Sigmoid colon (tissue), 7 donors: ENCODE results near the gene CD9. TPM values are rescaled to one million over a fixed set of nuclear protein-coding genes. Genes with fewer than 3 reads are reported as not detected.

Experiments
- DNase-seq: peaks from one replicate; pipeline ENCODE4 v3.0.0-alpha.2; 2019
- H3K27ac ChIP-seq, 4 donors: fragments of 200-600 bp; sonication (generic); one replicate each; pipeline ENCODE4 v1.5.1; 2016 to 2019; ENCODE audit warnings: mild to moderate bottlenecking in 1 of 4
- H3K27me3 ChIP-seq, 3 donors: fragments of 200-600 bp; sonication (generic); one replicate each; pipeline ENCODE4 v1.5.1; 2019; ENCODE audit warnings: mild to moderate bottlenecking in 1 of 3
- H3K36me3 ChIP-seq, 4 donors: fragments of 200-600 bp; sonication (generic); one replicate each; pipeline ENCODE4 v1.5.1; 2016 to 2019
- H3K4me1 ChIP-seq, 4 donors: fragments of 200-600 bp; sonication (generic); one replicate each; pipeline ENCODE4 v1.5.1; 2017 to 2019
- H3K4me3 ChIP-seq, 4 donors: fragments of 200-600 bp; sonication (generic); one replicate each; pipeline ENCODE4 v1.5.1; 2017 to 2019; ENCODE audit warnings: mild to moderate bottlenecking in 2 of 4, moderate library complexity in 1 of 4
- H3K9me3 ChIP-seq, 4 donors: fragments of 200-600 bp in 3 of 4; sonication (generic) in 3 of 4; one replicate each; pipeline versions ENCODE4 v1.5.1 to v1.6.1; 2013 to 2019
- CTCF ChIP-seq, 4 experiments: fragments of 450-650 bp in 3 of 4; fragments of 200-600 bp in 1 of 4; IDR thresholded peaks; one replicate each; pipeline ENCODE4 v1.5.1; 2016 to 2019; ENCODE audit warnings: antibody characterized with exemption in 4 of 4, mild to moderate bottlenecking in 3 of 4, moderate library complexity in 2 of 4
- EP300 ChIP-seq, 4 donors: sonication (generic); formaldehyde crosslinking; IDR thresholded peaks; one replicate each; pipeline ENCODE4 v1.6.1; 2017; ENCODE audit warnings: antibody characterized with exemption in 4 of 4
- POLR2A ChIP-seq, 2 donors: fragments of 450-650 bp; IDR thresholded peaks; one replicate each; pipeline ENCODE4 v1.6.1; 2016; ENCODE audit warnings: antibody characterized with exemption in 2 of 2, mild to moderate bottlenecking in 2 of 2, moderate library complexity in 2 of 2
- POLR2AphosphoS5 ChIP-seq, 4 donors: sonication (generic); formaldehyde crosslinking; IDR thresholded peaks; one replicate each; pipeline ENCODE4 v1.6.1; 2017; ENCODE audit warnings: antibody characterized with exemption in 4 of 4
- WGBS, 2 donors: extraction: QIAGEN DNeasy Blood & Tissue Kit; methylation state at CpG; one replicate each; pipeline ENCODE4 v1.1.7; 2013; 5-methylcytosine and 5-hydroxymethylcytosine counted together
- intact Hi-C: fragments of 100-400 bp; cut with DNase I; formaldehyde crosslinking; loops from one replicate; pipeline ENCODE4 v1.15.1; 2023
- polyA plus RNA-seq, 3 donors: library from polyadenylated mRNA; stranded (reverse); fragments of 200-250 nt; gene quantifications; one replicate each; pipeline ENCODE4 v1.2.3, GENCODE V29; 2013
- total RNA-seq, 4 donors: library from RNA; depleted of rRNA; stranded (reverse); fragments of >200 nt; gene quantifications; one replicate each; pipeline ENCODE4 v1.1.0, GENCODE V29; 2016
- donor health status: healthy with polysubstance abuse.
- donor health status: Bipolar disorder and iron deficiency.
- donor health status: healthy.

The CD9 gene
- total and polyA plus RNA-seq, 7 donors: 180 to 548 (median 335) TPM

- peaks cover 0 to 51% (median 40%) of the 10 kb centered on the region in 4 donors for H3K4me1 ChIP-seq
- 51 to 64% methylated on average over 1 of the region's 1 CpG for WGBS, 2 donors
- no peaks in the 10 kb centered on the region for H3K27me3 ChIP-seq
Observed at GRCh38 chr12:6181166-6181565, 19.0 kb upstream of the CD9 start.

GRCh38 chr12:6181583-6182278 is 18.5 kb upstream of the CD9 start:
- Histone ChIP-seq H3K27me3 (no peaks in the 10 kb centered on the region), H3K9me3 (no peaks in the 10 kb centered on the region), H3K4me3 (no peak overlapping the region), H3K27ac (peak overlapping the region; percentile 76 to 88 (median 80)), H3K4me1 (peaks cover 0 to 55% (median 41%) of the 10 kb centered on the region in 4 donors), H3K36me3 (no peaks in the 10 kb centered on the region)
- WGBS, 2 donors: 45 to 62% methylated on average over 17 of the region's 17 CpGs
- TF ChIP-seq POLR2A (IDR thresholded peaks at IDR 0.05) (no peak), POLR2AphosphoS5 (IDR thresholded peaks at IDR 0.05) (no peak), CTCF (IDR thresholded peaks at IDR 0.05) (no peak), EP300 (IDR thresholded peaks at IDR 0.05) (no peak)
- peak; percentile 59 for DNase-seq
- intact Hi-C loops: loop anchor here (5.0 kb wide), 3 partner anchors 99 to 194 kb away; no protein-coding TSS in a partner anchor

More at GRCh38 chr12:6181166-6181565, 19.0 kb upstream of the CD9 start:
- H3K9me3 ChIP-seq: no peaks in the 10 kb centered on the region
- H3K36me3 ChIP-seq: no peaks in the 10 kb centered on the region
- TF ChIP-seq POLR2AphosphoS5 (IDR thresholded peaks at IDR 0.05) (no peak), EP300 (IDR thresholded peaks at IDR 0.05) (no peak), CTCF (IDR thresholded peaks at IDR 0.05) (no peak), POLR2A (IDR thresholded peaks at IDR 0.05) (no peak)
- intact Hi-C loops: loop anchor here (5.0 kb wide), 3 partner anchors 99 to 194 kb away; no protein-coding TSS in a partner anchor
- peak overlapping the region; percentile 76 to 88 (median 80) for H3K27ac ChIP-seq
- H3K4me3 ChIP-seq: no peak overlapping the region
- DNase-seq: no peak

GRCh38 chr12:6182279-6182898 is 17.8 kb upstream of the CD9 start:
- peak overlapping the region in 1 of 4 donors; percentile 12 for H3K4me3 ChIP-seq
- no peak for TF ChIP-seq CTCF (IDR thresholded peaks at IDR 0.05)
- TF ChIP-seq POLR2AphosphoS5 (IDR thresholded peaks at IDR 0.05): peak; percentile 36 to 51 (median 46)
- no peak for TF ChIP-seq POLR2A (IDR thresholded peaks at IDR 0.05)
- H3K4me1 ChIP-seq: peaks cover 0 to 61% (median 46%) of the 10 kb centered on the region in 4 donors
- H3K9me3 ChIP-seq: no peaks in the 10 kb centered on the region
- H3K36me3 ChIP-seq: no peaks in the 10 kb centered on the region
- H3K27me3 ChIP-seq: no peaks in the 10 kb centered on the region
- intact Hi-C loops: loop anchor here (5.0 kb wide), 3 partner anchors 100 to 195 kb away; no protein-coding TSS in a partner anchor
- WGBS, 2 donors: 20 to 51% methylated on average over 19 of the region's 19 CpGs
- peak overlapping the region; percentile 76 to 88 (median 80) for H3K27ac ChIP-seq
- peak; percentile 91 for DNase-seq

GRCh38 chr12:6183689-6184428 is 16.3 kb upstream of the CD9 start:
- H3K4me3 ChIP-seq: no peak overlapping the region
- TF ChIP-seq POLR2AphosphoS5 (IDR thresholded peaks at IDR 0.05): peak; percentile 38 to 75 (median 49)
- peak in 1 of 4 donors; percentile 59 for TF ChIP-seq EP300 (IDR thresholded peaks at IDR 0.05)
- no peak for TF ChIP-seq CTCF (IDR thresholded peaks at IDR 0.05)
- no peaks in the 10 kb centered on the region for H3K9me3 ChIP-seq
- peaks cover 0 to 68% (median 48%) of the 10 kb centered on the region in 4 donors for H3K4me1 ChIP-seq
- H3K36me3 ChIP-seq: no peaks in the 10 kb centered on the region
- peak; percentile 89 for DNase-seq
- peak overlapping the region; percentile 76 to 88 (median 80) for H3K27ac ChIP-seq
- no peaks in the 10 kb centered on the region for H3K27me3 ChIP-seq
- WGBS, 2 donors: 11 to 56% methylated on average over 7 of the region's 7 CpGs
- intact Hi-C loops: loop anchor here (5.0 kb wide), 3 partner anchors 102 to 197 kb away; no protein-coding TSS in a partner anchor
